Measurements from ENCODE around the gene TUB.

TUB gene

GRCh38 chr11:8067929-8068575 lies 13.0 kb upstream of the TUB start:
- no peak overlapping the region for H3K4me3 ChIP-seq (ENCODE audit: low read depth, low read length)
- DNase-seq (ENCODE audit: low read depth) = no peak
- TF ChIP-seq CTCF (IDR thresholded peaks at IDR 0.05; ENCODE audit: insufficient read depth, low read depth, low read length, missing control alignments) = no peak

- no peak for TF ChIP-seq CTCF (IDR thresholded peaks at IDR 0.05; ENCODE audit: insufficient read depth, low read depth, low read length, missing control alignments)
- H3K4me3 ChIP-seq (ENCODE audit: low read depth, low read length) = no peak overlapping the region
- DNase-seq (ENCODE audit: low read depth) = no peak
Measured at GRCh38 chr11:8068605-8069221, 12.3 kb upstream of the TUB start.

- no peak overlapping the region for H3K4me3 ChIP-seq (ENCODE audit: low read depth, low read length)
- DNase-seq (ENCODE audit: low read depth) = no peak
- no peak for TF ChIP-seq CTCF (IDR thresholded peaks at IDR 0.05; ENCODE audit: insufficient read depth, low read depth, low read length, missing control alignments)
Measured at GRCh38 chr11:8069771-8070170, 11.2 kb upstream of the TUB start.

GRCh38 chr11:8070417-8071115 lies 10.4 kb upstream of the TUB start:
- H3K4me3 ChIP-seq (ENCODE audit: low read depth, low read length) = no peak overlapping the region
- TF ChIP-seq CTCF (IDR thresholded peaks at IDR 0.05; ENCODE audit: insufficient read depth, low read depth, low read length, missing control alignments) = peak; percentile 12
- peak; percentile 22 for DNase-seq (ENCODE audit: low read depth)

- no peak for DNase-seq (ENCODE audit: low read depth)
- no peak overlapping the region for H3K4me3 ChIP-seq (ENCODE audit: low read depth, low read length)
- TF ChIP-seq CTCF (IDR thresholded peaks at IDR 0.05; ENCODE audit: insufficient read depth, low read depth, low read length, missing control alignments) = no peak
Measured at GRCh38 chr11:8071616-8072581, 9.1 kb upstream of the TUB start.

- no peak for TF ChIP-seq CTCF (IDR thresholded peaks at IDR 0.05; ENCODE audit: insufficient read depth, low read depth, low read length, missing control alignments)
- no peak for DNase-seq (ENCODE audit: low read depth)
- H3K4me3 ChIP-seq (ENCODE audit: low read depth, low read length) = no peak overlapping the region
Measured at GRCh38 chr11:8075119-8075726, 5.8 kb upstream of the TUB start.
